Loucy (cell line): Measurements from ENCODE around the gene MMP15.

Experiments used
- H2AFZ ChIP-seq: fragments of 200-600 bp; sonication (generic); 2 replicates; pipeline ENCODE4 v1.6.0; 2016; ENCODE audit warnings: antibody characterized with exemption, mild to moderate bottlenecking, low read length, moderate library complexity
- H3F3A ChIP-seq: fragments of 200-600 bp; 2 replicates; pipeline ENCODE4 v1.6.0; 2016; ENCODE audit warnings: antibody characterized with exemption, low read depth, mild to moderate bottlenecking
- H3K27me3 ChIP-seq: fragments of 200-600 bp; sonication (generic); 2 replicates; pipeline ENCODE4 v1.6.1; 2014; ENCODE audit warnings: low read length, mild to moderate bottlenecking; ENCODE audit not compliant: insufficient read depth, poor library complexity, severe bottlenecking
- H3K36me3 ChIP-seq: fragments of 200-600 bp; sonication (generic); 2 replicates; pipeline ENCODE4 v1.6.1; 2016; ENCODE audit warnings: low read length; ENCODE audit not compliant: insufficient read depth
- H3K4me1 ChIP-seq: fragments of 200-600 bp; sonication (generic); 2 replicates; pipeline ENCODE4 v1.5.1; 2014; ENCODE audit warnings: low read length, mild to moderate bottlenecking; ENCODE audit not compliant: insufficient read depth, poor library complexity, severe bottlenecking
- H3K4me2 ChIP-seq: fragments of 200-600 bp; sonication (generic); 2 replicates; pipeline ENCODE4 v1.6.0; 2014; ENCODE audit warnings: antibody characterized with exemption, low read length, low read depth, mild to moderate bottlenecking; ENCODE audit not compliant: poor library complexity, severe bottlenecking
- H3K4me3 ChIP-seq: fragments of 200-600 bp; sonication (generic); 2 replicates; pipeline ENCODE4 v1.5.1; 2014; ENCODE audit warnings: low read length, mild to moderate bottlenecking, mixed read lengths; ENCODE audit not compliant: poor library complexity, severe bottlenecking
- H3K79me2 ChIP-seq: fragments of 200-600 bp; sonication (generic); 2 replicates; pipeline ENCODE4 v1.6.1; 2014; ENCODE audit warnings: low read length; ENCODE audit not compliant: insufficient read depth
- H3K9ac ChIP-seq: fragments of 200-600 bp; sonication (generic); 2 replicates; pipeline ENCODE4 v1.6.0; 2014; ENCODE audit warnings: mild to moderate bottlenecking, low read depth, low read length, moderate library complexity; ENCODE audit not compliant: poor library complexity, severe bottlenecking
- H3K9me2 ChIP-seq: fragments of 200-600 bp; sonication (generic); replicated peaks from 2 replicates; pipeline ENCODE4 v1.6.1; 2016; ENCODE audit warnings: low read depth, low read length, mixed read lengths
- H3K9me3 ChIP-seq: fragments of 200-600 bp; sonication (generic); 2 replicates; pipeline ENCODE4 v1.6.1; 2014; ENCODE audit warnings: mild to moderate bottlenecking, antibody characterized with exemption, low read length, low read depth; ENCODE audit not compliant: insufficient read depth
- H4K20me1 ChIP-seq: fragments of 200-600 bp; sonication (generic); 2 replicates; pipeline ENCODE4 v1.6.0; 2014; ENCODE audit warnings: antibody characterized with exemption, low read length, mild to moderate bottlenecking; ENCODE audit not compliant: insufficient read depth, poor library complexity, severe bottlenecking
- EZH2phosphoT487 ChIP-seq: fragments of 200-600 bp; IDR thresholded peaks from 2 replicates; pipeline ENCODE4 v1.6.1; 2018; ENCODE audit warnings: antibody characterized with exemption, mild to moderate bottlenecking, moderate library complexity, borderline replicate concordance
- TF ChIP-seq, protein P1 (sequence below): fragments of 200-600 bp; sonication (generic); conservative IDR thresholded peaks from 2 replicates; pipeline ENCODE4 v1.5.1; 2014; ENCODE audit warnings: mild to moderate bottlenecking, antibody characterized with exemption, low read length

MMP15 gene

DNA sequence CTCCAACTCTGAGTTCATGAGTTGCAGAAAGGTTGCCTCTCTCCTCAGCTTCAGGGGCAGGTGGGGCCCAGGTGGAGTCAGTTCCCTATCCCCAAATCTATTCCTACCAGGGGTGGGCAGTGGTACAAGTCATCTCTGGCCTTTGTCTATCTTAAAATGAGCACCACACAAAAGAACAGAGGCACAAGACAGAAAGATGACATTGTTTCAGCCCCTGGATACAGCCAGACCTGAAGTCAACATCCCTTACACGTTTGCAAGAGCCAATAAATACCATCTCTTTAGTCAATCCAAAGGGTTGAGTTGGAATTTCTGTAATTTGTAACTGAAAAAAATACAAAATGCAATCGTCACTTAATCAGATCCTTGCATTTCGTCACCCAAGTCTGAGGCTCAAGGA lies 32.2 kb downstream of the MMP15 start:
- Histone ChIP-seq H2AFZ (no peak overlapping the region), H3K4me1 (no peaks in the 10 kb centered on the region), H3K27me3 (no peaks in the 10 kb centered on the region), H3K4me3 (no peak overlapping the region), H3K36me3 (no peaks in the 10 kb centered on the region), H3F3A (no peaks in the 10 kb centered on the region), H3K9ac (no peak overlapping the region), H4K20me1 (no peaks in the 10 kb centered on the region), H3K9me3 (no peaks in the 10 kb centered on the region), H3K79me2 (no peaks in the 10 kb centered on the region), H3K4me2 (no peak overlapping the region), H3K9me2 (no peaks in the 10 kb centered on the region)
- TF ChIP-seq EZH2phosphoT487 = no peak
- TF ChIP-seq, protein P1, sequence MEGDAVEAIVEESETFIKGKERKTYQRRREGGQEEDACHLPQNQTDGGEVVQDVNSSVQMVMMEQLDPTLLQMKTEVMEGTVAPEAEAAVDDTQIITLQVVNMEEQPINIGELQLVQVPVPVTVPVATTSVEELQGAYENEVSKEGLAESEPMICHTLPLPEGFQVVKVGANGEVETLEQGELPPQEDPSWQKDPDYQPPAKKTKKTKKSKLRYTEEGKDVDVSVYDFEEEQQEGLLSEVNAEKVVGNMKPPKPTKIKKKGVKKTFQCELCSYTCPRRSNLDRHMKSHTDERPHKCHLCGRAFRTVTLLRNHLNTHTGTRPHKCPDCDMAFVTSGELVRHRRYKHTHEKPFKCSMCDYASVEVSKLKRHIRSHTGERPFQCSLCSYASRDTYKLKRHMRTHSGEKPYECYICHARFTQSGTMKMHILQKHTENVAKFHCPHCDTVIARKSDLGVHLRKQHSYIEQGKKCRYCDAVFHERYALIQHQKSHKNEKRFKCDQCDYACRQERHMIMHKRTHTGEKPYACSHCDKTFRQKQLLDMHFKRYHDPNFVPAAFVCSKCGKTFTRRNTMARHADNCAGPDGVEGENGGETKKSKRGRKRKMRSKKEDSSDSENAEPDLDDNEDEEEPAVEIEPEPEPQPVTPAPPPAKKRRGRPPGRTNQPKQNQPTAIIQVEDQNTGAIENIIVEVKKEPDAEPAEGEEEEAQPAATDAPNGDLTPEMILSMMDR = no peak

DNA sequence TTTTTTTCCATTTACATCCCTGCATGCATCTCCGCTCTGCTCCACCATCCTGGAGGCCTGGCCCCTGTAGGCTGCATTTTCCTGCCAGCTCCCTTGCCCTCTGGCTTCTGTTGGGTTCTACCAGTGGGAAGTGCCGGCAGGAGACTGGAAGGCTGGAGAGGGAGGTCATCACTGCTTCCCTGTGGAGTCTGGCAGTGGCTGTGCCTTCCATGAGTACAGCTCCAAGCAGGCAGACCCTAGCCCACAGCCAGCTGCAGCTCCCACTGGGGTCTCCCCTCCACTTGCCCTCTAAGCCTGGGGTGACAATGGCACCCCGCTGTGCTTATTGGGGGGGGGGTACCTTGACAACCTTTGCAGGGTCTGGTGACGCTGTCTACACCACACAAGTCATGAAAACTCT lies 37.3 kb downstream of the MMP15 start:
- no peak overlapping the region for H2AFZ ChIP-seq
- no peaks in the 10 kb centered on the region for H3K9me2 ChIP-seq
- no peaks in the 10 kb centered on the region for H3K27me3 ChIP-seq
- H3K9me3 ChIP-seq = no peaks in the 10 kb centered on the region
- H3K4me3 ChIP-seq = no peak overlapping the region
- no peaks in the 10 kb centered on the region for H3K4me1 ChIP-seq
- H3K79me2 ChIP-seq = no peaks in the 10 kb centered on the region
- no peaks in the 10 kb centered on the region for H3F3A ChIP-seq
- H3K9ac ChIP-seq = no peak overlapping the region
- H3K36me3 ChIP-seq = no peaks in the 10 kb centered on the region
- no peaks in the 10 kb centered on the region for H4K20me1 ChIP-seq
- H3K4me2 ChIP-seq = no peak overlapping the region
- TF ChIP-seq, protein P1 = no peak
- TF ChIP-seq EZH2phosphoT487 = no peak

DNA sequence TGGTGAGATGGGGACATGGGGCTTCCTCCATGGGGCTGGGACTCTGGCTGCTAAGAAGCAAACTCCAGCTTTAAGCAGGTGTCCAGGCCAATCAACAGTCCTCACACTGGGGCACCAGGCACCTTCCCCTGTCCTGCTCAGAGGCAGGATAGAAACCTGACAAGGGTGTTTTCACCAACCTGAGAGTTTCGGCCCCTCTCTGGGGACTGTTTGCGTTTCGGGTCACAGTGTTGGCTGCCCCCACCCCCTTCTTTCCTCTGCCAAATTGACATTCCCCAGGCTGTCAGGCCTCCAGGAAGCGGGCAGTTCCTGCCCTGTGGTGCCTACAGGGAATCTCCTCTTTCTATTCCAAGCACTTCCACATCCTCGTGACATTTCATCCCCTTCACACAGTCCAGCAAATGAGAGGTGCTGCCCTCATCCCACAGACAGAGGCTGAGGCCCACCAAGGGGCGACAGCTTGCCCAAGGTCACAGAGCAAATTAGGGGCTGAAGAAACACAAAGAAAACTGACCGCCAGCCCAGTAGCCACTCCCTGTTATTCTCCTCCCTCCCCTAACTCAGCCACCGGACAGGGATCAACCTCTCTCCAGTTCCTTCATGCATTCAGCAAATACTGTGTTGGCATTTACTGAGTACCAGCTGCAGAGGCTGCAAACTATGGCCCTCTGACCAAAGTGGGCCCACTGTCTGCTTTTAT lies 38.0 kb downstream of the MMP15 start:
- H3K27me3 ChIP-seq = no peaks in the 10 kb centered on the region
- H3K9me3 ChIP-seq = no peaks in the 10 kb centered on the region
- no peak overlapping the region for H3K4me2 ChIP-seq
- H4K20me1 ChIP-seq = no peaks in the 10 kb centered on the region
- no peaks in the 10 kb centered on the region for H3K36me3 ChIP-seq
- H3K4me1 ChIP-seq = no peaks in the 10 kb centered on the region
- H3K79me2 ChIP-seq = no peaks in the 10 kb centered on the region
- H2AFZ ChIP-seq = no peak overlapping the region
- no peak overlapping the region for H3K9ac ChIP-seq
- no peak for TF ChIP-seq EZH2phosphoT487
- TF ChIP-seq, protein P1 = no peak
- H3K4me3 ChIP-seq = no peak overlapping the region
- no peaks in the 10 kb centered on the region for H3K9me2 ChIP-seq
- H3F3A ChIP-seq = no peaks in the 10 kb centered on the region
